Hematopoietic multipotent progenitor cell treated with erythropoietin and hydrocortisone succinate and interleukin-3 and kit ligand, for 6 days (in vitro differentiated cells): ENCODE measurements around the gene CLDND1.
A peak's percentile ranks its signal among the peaks of the same experiment; 100 is the strongest.
"Not testable (repeated sequence)": the region's sequence is repeated elsewhere in the genome, so short reads cannot be mapped to it uniquely, and the experiment has no call there.

Experiments used
- DNase-seq: peaks from one replicate; pipeline ENCODE4 v3.0.0-alpha.2; 2015

The CLDND1 gene

GRCh38 chr3:98522544-98523281 is at the start of gene CLDND1:
TSS of gene CLDND1 (minus strand) at chr3:98522902. CDS start at chr3:98521424, 1,478 bp downstream.
- peak; percentile 98 for DNase-seq

GRCh38 chr3:98568402-98568801 is 45.7 kb upstream of the CLDND1 start:
- DNase-seq = no peak

GRCh38 chr3:98567666-98568270 is 45.1 kb upstream of the CLDND1 start:
- no peak for DNase-seq

GRCh38 chr3:98565843-98566242 is 43.1 kb upstream of the CLDND1 start:
- DNase-seq = no peak

GRCh38 chr3:98565237-98565643 is 42.5 kb upstream of the CLDND1 start:
- no peak for DNase-seq

- DNase-seq = no peak
Observed at GRCh38 chr3:98564282-98565005, 41.7 kb upstream of the CLDND1 start.

GRCh38 chr3:98563661-98564281 is 41.1 kb upstream of the CLDND1 start:
- peak; percentile 48 for DNase-seq

GRCh38 chr3:98561727-98562521 is 39.2 kb upstream of the CLDND1 start:
- DNase-seq = no peak

- DNase-seq = no peak
Observed at GRCh38 chr3:98560911-98561310, 38.2 kb upstream of the CLDND1 start.

GRCh38 chr3:98559769-98560168 is 37.1 kb upstream of the CLDND1 start:
- DNase-seq = not testable (repeated sequence)

- no peak for DNase-seq
Observed at GRCh38 chr3:98558100-98558827, 35.6 kb upstream of the CLDND1 start.

- no peak for DNase-seq
Observed at GRCh38 chr3:98557324-98558010, 34.8 kb upstream of the CLDND1 start.

GRCh38 chr3:98556164-98557130 is 33.7 kb upstream of the CLDND1 start:
- DNase-seq = peak; percentile 57

- DNase-seq = no peak
Observed at GRCh38 chr3:98555025-98555379, 32.3 kb upstream of the CLDND1 start.

- DNase-seq = no peak
Observed at GRCh38 chr3:98554580-98554979, 31.9 kb upstream of the CLDND1 start.

- peak; percentile 61 for DNase-seq
Observed at GRCh38 chr3:98553753-98554152, 31.1 kb upstream of the CLDND1 start.

- DNase-seq = no peak
Observed at GRCh38 chr3:98553021-98553563, 30.4 kb upstream of the CLDND1 start.

GRCh38 chr3:98552232-98553020 is 29.7 kb upstream of the CLDND1 start:
- no peak for DNase-seq

GRCh38 chr3:98551754-98552153 is 29.1 kb upstream of the CLDND1 start:
- peak; percentile 70 for DNase-seq
